HG02970 (cell line): ENCODE results near the gene EPHB6.
A peak's percentile ranks its signal among the peaks of the same experiment; 100 is the strongest.

Experiments used
- ATAC-seq: cut with Tn5 transposase; IDR thresholded peaks from one replicate; pipeline ENCODE4 v1.9.1; 2021; ENCODE audit warnings: mild to moderate bottlenecking, moderate library complexity, moderate number of reproducible peaks; ENCODE audit not compliant: unreplicated experiment, low FRiP score

EPHB6 gene, protein sequence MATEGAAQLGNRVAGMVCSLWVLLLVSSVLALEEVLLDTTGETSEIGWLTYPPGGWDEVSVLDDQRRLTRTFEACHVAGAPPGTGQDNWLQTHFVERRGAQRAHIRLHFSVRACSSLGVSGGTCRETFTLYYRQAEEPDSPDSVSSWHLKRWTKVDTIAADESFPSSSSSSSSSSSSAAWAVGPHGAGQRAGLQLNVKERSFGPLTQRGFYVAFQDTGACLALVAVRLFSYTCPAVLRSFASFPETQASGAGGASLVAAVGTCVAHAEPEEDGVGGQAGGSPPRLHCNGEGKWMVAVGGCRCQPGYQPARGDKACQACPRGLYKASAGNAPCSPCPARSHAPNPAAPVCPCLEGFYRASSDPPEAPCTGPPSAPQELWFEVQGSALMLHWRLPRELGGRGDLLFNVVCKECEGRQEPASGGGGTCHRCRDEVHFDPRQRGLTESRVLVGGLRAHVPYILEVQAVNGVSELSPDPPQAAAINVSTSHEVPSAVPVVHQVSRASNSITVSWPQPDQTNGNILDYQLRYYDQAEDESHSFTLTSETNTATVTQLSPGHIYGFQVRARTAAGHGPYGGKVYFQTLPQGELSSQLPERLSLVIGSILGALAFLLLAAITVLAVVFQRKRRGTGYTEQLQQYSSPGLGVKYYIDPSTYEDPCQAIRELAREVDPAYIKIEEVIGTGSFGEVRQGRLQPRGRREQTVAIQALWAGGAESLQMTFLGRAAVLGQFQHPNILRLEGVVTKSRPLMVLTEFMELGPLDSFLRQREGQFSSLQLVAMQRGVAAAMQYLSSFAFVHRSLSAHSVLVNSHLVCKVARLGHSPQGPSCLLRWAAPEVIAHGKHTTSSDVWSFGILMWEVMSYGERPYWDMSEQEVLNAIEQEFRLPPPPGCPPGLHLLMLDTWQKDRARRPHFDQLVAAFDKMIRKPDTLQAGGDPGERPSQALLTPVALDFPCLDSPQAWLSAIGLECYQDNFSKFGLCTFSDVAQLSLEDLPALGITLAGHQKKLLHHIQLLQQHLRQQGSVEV

DNA sequence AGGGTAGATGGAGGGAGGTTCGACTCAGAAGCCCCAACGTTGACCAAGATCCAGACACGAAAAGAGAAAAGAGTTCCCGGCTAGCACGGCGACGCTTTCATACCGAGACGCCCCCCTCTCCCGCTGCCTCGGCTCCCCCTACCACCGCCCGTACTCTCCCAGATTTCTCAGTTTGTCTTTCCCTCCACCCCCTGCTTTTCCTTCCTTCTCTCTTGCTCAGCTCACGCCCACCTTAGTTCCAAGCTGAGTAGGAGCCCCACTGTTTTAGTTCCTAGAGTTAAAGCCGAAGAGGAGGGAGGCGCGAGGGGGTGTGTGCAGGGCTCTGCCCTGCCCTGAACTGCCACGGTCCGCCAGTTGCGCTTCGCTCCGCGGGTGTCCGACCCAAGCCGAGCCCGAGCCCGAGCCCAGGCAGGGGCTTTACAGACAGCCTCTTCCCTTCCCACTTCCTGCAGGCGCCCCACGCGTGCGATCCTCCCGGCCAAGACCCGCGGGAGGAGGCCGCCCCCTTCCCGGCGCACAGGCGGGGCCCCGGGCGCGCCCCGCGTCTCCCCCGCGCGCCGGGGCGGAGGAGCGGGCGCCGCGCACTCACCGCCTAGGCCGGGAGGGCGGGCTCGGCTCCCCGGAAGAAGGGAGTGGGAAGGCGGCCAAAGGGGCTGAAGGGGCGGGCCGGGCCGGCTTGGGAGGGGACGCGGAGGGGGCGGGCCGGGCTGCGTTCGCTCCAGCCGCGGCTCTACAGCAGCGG lies at the start of gene EPHB6:
EPHB6 (plus strand) TSS at position 705 of the 742 bp plus-strand sequence. CDS start 8,152 bp downstream, outside the sequence.
- ATAC-seq = peak; percentile 47

DNA sequence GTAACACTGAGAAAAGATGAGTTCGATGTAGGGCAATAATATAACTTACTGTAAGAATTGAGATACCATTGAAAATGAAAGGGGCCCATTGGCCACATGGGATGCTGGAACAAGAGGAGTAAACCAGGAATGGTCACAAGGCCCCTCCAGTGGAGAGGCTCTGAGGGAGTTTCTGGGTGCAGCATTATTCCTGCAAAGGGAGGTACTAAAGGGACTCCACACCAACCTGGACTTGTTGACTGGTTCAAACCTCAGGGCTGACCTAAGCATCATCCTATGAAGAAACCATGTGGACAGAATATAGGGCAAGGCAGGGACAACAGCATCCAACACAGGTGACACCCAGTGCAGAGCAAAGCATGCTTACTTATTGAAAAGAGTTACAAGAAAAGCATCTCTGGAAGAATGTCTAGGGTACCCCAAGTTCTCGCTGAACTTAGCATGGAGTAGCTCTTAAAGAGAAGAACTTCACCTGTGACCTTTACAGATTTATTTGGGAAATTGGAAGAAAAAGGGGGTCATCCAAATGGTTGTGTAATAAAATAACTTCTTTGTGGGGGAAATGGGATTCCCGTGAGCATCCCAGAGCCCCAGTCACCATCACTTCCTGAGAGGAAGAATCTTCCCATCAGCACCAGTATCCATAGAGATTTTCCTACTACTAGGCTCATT lies 49.4 kb upstream of the EPHB6 start:
- no peak for ATAC-seq

DNA sequence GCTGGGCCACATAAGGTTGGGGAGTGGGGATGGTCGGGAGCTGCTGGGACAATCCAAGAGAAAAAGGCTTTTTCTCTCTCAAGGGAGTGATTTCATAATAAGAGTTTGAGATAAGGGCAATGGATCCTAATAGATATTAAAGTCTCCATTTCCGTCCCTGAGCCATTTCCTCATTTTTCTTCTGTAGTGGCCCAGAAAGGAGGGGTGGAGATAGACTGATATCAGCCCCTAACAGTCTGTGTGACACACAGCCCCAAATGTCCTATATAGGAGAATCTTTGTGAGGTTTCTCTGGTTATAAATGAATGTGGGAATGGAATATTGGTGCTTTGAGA lies 48.9 kb upstream of the EPHB6 start:
- ATAC-seq = no peak

DNA sequence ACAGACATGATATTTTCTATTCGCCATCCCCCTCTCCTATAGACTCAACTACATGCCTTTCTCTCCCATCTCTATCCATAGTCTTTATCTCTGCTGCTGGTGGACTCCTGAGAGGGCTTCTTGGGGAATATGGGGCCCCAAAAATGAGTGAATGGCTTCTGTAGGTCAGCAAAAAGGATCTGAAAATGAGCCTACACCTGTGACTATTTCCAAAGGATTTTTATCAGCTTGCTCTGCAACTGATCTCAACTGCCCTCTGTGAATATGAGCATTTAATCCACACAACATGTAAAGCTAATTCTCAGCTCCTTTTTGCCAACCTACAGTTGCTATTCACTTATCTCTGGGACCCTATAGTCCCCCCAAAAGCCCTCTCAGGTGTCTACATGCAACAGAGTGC lies 47.9 kb upstream of the EPHB6 start:
- ATAC-seq = no peak

DNA sequence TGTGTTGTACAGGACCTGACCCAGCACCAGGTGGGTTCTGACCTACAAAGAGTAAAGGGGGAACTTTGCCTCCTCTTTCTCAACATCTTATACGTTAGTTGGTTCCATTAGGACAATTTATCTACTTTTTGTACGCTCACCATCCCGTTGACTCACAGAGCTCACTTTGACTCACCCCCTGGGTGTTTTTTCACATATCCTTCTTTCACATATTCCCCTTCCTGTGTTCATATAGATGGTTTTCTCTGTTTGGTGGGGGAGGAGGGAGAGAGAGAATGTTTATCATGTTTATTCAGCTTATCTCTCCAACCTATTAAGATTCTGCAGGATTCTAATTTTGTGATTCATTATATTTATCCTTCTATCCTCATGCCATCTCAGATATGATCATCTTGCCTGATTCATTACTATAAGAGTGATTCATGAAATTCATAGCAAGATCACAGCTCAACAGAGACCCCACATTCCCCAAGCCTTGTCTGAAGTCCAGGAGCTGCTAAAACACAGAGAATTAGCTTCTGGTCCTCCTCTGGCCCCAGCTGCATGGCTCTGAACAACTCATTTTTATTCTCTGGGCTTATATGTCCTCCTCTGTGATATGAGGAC lies 46.9 kb upstream of the EPHB6 start:
- ATAC-seq = no peak

DNA sequence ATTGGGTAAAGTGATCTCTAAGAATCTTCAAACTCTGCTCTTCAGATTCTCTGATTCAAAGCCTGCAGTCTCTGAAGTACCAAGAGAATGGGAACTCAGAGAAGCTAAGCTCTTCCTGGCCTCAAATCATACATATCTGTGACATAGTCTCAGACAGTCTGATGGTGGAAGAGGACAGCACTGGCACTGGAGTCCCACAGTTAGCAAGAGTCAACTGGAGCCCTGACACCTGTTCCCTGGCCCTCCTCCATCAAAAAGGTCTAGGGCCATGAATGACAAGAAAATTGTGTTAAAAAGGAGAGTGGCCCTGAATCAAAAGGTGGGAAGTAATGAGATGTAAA lies 46.4 kb upstream of the EPHB6 start:
- ATAC-seq = peak; percentile 27

DNA sequence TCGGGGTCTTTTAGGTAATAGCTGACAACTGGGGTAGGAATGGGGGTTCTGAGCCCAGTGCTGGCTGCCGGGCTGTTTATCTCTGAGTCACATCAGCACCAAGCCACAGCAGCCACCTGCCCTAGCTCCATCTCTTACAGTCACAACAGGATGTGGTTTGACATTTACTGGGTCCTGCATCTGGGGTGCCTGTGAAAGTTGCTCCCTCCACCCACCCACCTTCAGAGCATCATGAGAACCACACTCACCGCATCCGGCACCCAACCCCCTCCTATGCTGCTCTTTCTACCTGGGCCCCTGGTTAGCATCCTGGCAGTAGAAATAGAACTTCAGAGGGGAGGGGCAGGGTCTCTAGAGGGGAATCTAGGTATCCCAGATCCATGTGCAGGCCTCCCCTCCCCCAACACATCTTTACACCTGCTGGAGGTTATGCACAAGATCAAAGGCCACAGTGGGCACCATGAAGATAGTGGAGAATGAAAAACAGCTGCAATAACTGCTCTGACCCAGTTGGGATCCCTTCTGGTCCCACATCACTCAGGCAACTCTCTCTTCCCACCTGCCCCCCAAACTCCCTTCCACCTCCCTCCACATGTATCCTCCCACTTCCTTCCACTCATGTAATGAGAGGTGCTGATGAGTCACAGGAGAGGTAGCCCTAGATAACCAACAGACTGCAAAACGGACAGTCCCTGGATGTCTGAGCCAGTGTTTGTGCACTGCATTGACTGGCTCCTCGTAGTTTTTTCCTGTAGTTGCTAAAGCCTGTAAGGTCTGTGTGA lies 45.9 kb upstream of the EPHB6 start:
- peak; percentile 94 for ATAC-seq

DNA sequence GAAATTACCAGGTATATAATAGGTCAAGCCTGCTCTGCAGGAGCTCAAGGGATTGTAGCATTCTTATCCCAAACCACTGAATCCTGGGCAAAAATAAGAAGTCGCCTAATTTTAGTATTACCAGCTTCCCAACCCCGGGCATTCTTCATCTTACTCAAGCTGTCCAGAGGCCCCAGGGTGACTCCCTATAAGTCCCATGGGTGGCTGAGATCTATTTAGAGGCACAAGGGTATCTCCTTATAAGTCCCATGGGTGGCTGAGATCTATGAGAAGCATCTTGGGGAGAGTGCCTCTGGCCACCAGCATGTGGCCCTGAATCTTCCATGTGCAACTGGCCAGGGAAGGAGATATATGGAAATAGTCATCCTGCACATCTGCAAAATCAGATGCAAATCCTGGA lies 45.2 kb upstream of the EPHB6 start:
- no peak for ATAC-seq

DNA sequence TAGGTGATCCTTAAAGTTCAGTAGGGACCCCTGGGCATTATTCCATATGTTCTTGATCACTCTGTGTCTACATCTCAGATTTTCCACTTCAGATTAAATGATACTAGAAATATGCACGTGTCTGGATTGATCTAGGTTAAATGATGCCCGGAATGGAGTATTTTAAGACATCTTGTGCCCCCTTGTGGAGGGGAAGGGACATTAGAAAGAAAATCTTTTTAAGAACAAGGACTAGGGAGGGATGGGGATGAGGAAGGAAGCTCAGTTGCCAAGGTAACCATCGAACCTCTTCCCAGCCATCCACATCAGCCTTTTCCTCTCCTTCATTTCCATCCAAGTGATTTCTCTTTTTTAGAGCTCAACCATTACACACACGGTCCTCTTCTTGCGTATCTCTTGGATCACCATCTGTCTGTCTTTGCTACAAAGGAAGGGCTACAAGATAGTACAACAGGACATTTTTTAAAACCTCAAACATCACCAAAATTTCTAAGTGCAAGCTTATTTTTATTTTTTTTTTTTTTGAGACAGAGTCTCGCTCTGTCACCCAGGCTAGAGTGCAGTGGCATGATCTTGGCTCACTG lies 43.6 kb upstream of the EPHB6 start:
- no peak for ATAC-seq

DNA sequence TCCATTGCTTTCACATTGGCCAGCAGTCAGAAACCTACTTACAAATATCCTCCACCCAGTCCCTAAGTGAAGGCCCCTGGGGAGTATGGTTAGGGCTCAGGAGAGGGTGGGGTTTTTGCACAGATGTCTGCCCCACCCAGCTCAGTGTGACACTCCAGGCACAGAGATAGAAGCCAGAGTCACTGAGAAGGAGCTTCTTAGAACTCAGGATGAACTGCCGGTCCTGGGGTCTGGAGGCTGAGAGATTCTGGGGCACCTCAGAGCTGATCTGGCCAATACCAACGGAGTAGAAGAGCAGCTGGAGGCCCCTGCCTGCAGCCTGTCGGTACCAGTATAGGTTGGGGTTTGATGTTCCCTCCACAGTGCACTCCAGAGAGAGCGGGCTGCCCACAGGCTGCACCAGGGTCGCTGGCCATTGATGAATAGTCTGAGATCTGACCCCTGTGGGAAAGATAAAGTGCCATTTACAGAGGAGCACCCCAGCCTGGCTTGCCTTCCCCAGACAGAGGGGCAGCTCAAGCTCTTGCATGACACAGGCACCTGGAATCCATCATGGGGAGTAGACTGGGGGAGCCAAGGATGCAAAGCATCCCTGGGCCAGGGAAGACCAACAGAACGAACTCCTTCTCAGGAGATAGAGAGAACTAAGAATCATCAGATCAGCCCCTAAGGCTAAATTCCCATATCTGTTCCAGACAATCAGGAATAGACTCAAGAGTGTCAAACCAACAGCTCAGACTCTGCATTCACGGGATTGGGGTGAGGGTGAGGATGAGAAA lies 42.2 kb upstream of the EPHB6 start:
- ATAC-seq = no peak

DNA sequence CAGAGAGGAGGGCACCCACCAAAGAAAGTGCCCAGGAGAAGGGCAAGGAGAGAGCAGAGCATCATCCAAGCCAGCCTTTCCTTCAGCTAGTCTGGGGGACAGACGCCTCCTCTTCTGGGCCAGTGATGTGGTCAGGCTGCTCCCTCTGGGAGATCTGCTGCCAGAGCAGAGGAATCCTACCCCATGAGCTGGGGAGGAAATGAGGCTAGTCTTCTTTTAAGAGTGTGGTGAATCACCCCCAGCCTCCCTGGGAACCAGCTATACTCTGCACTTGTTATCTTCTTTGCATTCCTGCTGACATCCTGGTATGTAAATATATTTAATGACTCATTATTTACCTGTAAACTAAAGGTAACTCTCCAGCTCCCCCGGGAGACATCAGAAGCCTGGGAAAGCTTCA lies 41.6 kb upstream of the EPHB6 start:
- ATAC-seq = no peak

DNA sequence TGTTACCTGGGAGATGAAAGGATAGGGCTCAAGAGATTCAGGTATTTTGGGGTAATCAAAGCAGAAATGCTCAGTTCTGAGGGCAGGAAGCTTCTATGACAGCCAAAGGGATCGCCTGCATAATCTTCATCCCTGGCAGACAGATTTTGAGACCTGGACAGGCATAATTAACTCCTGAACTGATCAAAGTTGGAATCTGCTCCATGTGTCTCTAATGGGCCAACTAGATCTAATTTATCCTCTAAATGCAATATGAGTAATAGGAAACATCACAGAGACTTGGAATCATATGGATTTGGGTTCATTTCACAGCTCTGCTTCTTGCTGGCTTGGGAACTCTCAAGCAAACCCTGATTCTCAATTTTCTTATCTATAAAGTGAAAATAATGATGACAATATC lies 41.2 kb upstream of the EPHB6 start:
- ATAC-seq = no peak

DNA sequence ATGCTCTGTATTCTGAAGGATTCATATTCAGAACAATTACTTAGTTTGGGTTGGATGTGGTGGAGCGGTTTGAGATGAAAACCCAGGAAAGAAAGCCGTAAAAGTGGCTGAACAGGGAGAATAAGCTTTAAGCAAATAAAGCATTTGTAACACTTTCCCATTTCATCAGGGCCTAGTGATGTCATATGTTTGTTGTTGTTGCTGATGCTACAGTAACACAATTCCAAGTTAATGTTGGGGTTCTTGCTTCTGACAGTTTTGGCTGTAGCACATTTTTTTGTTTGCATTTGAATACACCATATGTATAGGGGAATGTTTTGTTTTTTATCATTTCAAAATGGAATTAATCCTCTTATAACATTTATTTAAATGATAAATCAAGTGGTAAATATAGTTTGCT lies 40.4 kb upstream of the EPHB6 start:
- ATAC-seq = no peak

DNA sequence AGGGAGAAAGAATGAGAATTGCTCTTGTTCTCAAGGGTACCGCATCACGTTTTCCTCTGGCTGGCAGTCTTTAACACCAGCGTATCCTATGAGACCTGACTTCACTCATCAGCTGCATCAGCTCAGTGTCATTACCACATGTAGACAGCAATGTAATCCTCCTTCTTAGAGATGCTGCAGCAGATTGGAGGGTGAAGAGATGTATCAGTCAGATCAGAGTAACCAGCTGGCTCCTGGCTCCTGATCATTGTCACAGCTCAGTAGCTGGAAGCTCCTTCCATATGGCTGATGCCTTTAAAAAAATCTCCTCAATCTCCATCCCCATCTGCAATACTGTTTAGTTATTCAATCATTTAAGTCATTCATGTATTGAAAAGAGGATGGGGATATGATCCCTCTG lies 39.7 kb upstream of the EPHB6 start:
- no peak for ATAC-seq

DNA sequence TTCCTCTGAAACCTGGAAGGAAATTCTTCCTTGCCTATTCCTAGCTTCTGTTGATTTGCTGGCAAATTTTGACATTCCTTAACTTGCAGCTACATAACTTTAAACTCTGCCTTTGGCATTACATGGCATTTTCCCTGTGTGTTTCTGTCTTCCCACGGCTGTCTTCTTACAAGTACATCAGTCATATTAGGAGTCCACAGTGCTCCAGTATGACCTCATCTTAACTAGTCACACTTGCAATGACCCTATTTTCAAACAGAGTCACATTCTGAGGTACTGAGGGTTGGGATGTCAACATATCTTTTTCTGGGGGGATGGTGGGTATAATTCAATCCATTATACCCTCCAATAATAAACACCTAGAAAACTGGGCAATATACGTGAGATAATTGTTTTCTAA lies 37.4 kb upstream of the EPHB6 start:
- ATAC-seq = no peak

DNA sequence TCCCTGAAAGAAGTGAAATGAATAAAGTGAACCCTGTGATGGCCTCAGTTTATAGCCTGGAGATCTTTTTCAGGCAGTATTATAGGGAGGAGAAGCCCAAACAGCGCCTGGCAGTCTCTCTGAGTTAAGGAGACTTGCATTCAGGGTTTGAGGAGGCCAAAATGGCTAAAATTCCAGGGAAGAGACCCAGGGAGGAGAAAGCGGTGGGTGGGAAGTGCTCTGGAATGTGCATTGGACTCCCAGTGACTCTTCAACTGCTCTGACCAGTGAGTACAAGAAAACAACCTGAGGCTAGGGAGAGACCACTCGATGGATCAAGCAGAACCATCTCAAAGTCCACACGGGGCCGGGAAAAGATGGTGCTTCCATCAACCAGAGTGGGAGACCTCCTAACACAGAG lies 35.3 kb upstream of the EPHB6 start:
- no peak for ATAC-seq

DNA sequence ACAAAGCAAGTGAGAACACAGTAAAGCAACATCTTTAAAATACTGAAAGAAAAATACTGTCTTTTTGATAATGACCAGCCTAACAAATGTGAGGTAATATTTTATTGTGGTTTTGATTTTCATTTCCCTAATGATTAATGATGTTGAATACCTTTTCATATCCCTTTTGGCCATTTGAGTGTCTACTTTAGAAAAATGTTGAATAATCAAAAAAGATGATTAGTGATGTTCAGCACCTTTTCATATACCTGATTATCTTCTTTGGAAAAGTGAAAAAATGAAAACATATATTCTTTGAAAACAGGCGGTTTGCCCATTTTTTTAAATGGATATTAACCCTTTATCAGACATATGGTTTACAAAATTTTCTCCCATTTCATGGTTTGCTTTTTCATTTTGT lies 32.2 kb upstream of the EPHB6 start:
- ATAC-seq = no peak

DNA sequence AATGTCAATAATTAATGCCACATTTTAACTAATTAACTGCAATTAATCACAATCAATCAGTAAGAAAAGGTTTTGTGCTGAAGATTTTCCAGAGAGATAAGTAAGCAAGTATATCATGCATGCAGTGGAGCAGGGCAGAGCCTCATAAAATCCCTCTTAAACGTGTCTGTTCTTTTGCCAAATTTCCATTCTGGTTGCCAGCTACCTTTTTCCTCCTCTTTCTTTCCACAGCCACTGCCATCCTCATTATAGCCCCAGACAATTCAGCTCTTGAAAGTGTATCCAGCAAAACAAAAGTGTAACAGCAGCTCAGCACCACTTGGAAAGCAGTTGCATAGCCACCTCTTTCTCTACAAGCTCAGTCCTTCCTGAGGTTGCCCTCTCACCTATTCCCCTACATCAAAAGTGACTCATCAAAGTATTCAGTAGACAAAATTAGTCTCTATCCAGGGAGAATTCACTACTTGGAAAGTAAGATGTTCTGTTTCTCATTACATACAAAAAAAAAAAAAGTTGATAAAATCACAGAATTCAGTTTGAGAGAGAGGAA lies 26.9 kb upstream of the EPHB6 start:
- no peak for ATAC-seq
